Pulmonary artery endothelial cell (primary cell): Measurements from ENCODE around the gene AP3D1. TPM values are rescaled to one million over a fixed set of nuclear protein-coding genes. Genes with fewer than 3 reads are reported as not detected.
"Not testable (repeated sequence)": the region's sequence is repeated elsewhere in the genome, so short reads cannot be mapped to it uniquely, and the experiment has no call there.

ENCODE experiments used
- DNase-seq: peaks from one replicate; pipeline ENCODE4 v3.0.0-alpha.2; 2011; ENCODE audit warnings: low read depth, low spot score
- total RNA-seq: library from RNA; depleted of rRNA; stranded (reverse); fragments of >200 nt; gene quantifications from 2 replicates; pipeline ENCODE4 v1.2.3, GENCODE V29; 2014

AP3D1 gene
- total RNA-seq, 1 donor from 2014 or later, result 90.9 TPM

DNA sequence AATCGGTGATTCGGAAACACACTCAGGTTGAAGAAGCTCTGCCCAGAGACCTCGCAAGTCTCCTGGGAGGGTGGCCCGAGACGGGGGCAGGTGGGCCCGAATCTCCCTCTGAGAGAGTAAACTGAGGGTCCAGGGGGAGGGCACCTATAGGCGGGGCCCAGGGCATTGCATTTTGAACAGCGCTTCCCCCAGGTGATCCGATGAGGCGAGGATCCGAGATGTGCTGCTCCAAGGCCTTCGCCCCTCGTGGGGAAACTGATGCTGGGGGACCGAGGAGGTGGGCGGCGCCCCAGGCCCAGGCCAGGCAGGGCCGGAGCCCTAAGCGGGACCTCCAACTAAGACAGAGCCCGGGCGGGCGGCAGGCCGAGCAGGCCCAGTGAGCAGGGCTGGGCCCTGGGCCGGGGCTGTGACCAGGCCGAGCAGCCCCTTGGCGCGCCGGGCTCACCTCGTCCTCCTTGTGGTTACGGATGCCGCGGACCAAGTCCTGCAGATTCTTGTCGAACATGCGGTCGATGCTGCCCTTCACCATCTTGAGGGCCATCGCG lies 500 bp downstream of the AP3D1 start:
- no peak for DNase-seq

DNA sequence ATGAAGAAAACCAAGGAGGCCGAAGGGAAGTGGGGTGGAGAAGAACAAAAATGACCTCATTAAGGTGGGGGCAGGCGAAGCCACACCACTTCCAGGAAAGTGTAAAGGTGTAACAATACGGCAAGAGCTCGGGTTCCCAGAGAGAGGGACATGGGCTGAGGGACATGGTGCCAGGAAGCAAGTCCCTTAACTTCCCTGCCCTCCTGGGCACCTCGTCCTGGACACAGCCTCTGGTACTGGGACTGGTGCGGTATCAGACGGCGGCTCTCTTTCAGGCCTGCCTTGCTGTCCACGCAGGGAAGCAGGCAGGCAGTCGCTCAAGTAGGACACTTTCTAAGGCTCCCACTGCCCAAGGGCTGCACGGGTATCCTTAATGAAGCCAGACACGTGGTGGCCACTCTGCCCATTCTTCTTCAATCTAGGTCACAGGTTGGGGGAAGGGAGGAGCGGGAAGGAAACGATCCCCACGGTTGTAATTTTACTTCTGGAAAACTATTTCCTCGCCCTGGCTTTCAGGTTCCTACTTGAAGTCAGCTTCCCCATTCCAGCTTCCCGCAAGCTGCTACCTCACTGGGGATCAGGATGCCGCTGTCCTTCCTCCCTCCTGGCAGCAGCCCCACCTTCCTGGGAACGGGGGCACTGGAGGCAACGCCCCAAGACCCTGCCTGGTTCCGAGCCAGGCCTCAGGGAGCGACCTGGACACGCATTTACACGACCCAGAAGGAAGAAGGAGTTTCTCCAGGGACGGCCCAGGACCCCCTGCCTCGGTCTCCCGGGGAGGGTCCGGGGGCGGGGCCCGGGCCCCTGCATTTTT lies 1.2 kb downstream of the AP3D1 start:
- DNase-seq, result no peak

DNA sequence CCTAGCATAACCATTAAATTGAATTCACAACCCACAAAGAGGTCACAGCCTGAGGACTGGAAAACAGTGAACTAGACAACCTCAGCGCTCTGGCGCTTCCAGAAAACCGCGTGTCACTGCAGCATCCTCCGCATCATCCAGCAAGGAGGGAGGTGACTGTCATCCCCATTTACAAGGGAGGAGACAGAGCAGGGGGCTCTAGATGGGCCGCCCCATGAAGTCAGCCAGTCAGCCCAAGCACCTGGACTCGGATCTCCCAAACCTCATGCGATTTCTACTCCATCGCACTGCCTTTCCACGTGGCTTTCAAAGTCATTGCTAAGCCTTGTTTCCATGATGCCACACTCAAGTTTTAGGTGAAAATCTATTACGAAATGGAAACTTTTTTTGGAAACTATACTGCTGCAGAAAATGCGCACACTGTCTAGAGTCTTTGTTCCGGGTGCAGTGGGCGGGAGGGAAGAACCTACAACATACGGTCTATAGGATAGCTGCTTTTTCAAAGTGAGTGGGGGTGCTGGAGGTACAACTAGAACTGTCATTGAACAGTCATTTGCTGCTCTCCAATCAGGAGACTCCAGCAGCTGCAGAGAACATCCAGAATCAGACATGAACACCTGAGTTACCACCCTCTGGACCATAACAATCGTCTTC lies 2.8 kb downstream of the AP3D1 start:
- DNase-seq, result no peak

DNA sequence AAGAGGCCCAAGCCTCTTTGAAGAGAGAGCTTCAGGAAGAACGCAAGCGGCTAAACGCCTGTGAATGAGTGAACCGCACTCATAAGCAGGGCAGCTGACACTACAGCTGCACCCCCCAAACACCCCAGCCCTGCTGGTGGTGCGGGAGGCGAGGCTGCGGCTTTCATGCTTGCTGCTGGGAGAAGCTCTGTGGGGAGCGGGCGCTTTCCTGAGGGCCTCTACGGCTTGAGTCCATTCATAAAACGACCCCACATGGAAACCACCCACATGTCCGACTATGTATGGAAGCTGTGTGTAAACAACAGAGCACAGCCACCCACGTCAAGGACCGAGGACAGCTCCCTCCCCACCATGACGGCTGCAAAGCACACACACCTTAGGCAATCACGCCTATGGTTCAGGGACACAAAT lies 5.5 kb downstream of the AP3D1 start:
- DNase-seq, result no peak

DNA sequence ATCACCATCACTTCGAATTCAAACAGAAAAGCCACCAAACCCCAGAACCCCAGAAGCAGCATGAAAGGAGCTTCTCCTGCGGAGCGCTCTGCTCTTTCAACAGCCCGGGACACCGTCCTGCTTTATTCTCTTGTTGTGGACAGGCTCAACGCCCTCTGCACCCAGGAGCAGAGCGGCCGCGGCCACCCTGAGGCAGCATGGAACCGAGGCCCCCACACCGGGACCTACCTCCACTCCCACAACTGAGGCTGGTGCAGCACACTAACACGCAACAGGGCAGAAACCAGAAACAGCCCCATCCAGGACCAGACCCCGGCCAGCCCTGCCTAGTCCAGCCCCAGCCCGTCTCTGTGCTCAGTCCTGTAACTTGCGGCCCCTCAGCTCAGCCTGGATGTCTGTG lies 7.2 kb downstream of the AP3D1 start:
- no peak for DNase-seq

DNA sequence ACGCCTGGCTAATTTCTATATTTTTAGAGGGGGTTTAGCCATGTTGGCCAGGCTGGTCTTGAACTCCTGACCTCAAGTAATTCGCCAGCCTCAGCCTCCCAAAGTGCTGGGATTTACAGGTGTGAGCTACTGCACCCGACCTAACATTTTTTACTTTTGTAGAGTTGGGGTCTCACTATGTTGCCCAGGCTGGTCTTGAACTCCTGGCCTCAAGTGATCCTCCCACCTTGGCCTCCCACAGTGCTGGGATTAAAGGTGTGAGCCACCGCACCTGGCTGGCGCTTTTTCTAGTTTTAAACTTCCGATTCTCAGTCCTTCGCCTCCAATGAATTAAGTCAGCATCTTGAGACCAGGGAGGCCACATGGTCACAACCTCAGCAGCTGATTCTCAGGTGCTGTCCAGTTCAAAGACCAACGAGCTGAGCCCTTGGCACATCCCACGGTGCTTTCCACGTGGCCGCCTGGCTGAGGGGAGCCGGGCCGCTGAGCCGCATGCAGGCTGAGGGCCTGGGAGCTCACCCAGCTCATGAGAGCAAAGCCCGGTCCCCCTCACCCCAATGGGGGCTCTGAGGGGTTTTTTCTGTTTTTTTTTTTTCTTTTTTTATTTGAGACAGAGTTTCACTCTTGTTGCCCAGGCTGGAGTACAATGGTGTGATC lies 9.1 kb downstream of the AP3D1 start:
- no peak for DNase-seq

DNA sequence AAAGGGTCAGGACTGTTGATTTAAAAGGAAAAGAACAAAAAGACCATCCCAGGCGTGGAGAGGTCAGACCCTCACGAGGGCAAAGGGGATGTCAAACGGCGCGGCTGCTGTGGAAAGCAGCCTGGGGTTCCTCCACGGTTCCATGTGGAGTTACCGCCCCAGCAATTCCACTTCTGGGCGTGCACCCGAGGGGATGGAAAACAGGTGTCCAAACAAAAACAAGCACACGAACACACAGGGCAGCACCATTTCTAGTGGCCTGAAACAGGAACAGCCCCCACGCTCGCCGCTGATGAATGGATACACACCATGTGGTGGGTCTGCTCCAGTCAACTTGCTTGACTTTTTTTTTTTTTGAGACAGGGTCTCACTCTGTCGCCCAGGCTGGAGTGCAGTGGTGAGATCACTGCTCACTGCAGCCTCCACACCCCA lies 11.2 kb downstream of the AP3D1 start:
- DNase-seq, result no peak

DNA sequence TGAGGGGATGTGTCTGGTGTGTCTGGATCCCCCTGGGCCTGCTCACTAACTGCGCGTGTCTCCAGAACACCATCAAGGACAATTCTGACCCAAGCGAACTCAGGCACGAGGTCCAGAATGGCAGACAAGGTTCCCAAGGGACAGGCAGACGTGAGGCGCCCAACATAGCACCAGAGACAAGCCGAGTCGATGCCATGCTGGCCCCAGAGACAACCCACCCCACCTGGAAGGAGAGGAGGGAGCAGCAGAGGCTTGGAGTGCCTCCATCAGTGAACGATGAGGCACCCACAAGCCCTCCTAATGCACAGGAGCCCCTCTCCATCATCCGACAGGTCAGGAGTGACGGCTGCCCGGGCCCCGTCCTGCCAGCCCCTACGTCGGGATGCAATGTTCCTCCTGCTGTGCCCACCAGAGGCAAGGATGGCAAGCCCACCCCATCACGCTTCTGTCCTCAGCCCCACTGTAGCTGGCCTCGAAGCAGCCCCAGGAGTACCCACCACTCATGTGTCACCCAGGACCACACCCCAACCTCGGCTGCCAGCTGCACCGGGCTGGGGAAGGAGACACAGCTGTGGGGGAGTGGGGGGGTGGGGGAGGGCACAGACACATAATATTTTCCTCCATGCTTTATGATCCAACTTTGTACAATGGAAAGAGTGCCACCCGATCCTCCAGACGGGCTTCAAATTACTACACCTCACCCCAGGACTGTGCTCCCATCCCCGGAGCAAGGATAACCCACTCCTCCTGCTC lies 11.8 kb downstream of the AP3D1 start:
- no peak for DNase-seq

DNA sequence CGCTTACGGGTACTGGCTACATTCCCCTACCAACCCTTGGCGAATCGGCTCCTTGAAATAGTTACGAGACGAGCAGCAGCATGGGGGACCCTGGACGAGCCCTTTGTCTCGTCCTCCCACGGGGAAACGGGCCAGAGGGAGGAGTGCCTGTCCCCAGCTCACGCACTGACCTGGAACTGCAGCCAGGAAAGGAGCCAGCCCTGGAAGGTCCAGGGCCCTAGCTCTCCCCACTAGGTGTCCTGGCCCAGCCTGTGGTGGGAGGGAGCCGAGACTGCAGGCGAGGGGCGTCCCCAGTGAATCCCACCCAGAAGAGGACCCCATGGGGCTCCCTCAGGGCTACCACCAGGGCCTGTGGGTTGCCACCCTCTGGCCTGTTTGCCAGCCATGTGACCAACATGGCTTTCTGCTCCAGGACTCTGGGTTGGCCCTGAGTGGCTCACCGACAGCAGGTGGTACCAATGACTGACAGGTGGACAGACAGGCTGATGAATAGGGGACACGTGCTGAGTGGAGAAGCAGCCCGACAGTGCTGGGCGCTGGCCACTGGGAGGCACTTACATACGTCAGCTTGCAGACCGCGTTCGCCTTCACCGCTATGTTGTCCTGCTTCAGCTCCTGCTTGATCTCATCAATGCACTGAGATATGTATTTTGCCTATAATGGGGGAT lies 13.2 kb downstream of the AP3D1 start:
- DNase-seq, result no peak

DNA sequence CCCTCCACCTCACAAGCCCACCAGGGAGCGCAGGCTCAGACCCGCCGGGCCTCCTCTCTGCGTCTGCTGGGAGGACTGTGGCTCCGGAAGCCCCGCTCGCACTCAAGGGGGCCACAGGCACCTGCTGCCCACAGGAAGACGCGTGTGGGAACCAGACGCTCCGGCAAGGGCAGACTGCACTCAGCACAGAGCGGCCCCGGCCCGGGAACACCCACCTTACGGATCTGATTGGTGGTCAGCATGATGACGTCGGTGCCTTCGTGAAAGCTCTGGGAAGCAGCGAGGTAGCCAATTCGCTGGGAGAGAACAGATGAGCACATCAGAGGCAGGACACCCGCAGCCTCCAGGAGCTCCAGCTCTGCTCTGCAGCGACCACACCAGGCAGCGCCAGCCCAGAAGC lies 14.6 kb downstream of the AP3D1 start:
- DNase-seq, result no peak

DNA sequence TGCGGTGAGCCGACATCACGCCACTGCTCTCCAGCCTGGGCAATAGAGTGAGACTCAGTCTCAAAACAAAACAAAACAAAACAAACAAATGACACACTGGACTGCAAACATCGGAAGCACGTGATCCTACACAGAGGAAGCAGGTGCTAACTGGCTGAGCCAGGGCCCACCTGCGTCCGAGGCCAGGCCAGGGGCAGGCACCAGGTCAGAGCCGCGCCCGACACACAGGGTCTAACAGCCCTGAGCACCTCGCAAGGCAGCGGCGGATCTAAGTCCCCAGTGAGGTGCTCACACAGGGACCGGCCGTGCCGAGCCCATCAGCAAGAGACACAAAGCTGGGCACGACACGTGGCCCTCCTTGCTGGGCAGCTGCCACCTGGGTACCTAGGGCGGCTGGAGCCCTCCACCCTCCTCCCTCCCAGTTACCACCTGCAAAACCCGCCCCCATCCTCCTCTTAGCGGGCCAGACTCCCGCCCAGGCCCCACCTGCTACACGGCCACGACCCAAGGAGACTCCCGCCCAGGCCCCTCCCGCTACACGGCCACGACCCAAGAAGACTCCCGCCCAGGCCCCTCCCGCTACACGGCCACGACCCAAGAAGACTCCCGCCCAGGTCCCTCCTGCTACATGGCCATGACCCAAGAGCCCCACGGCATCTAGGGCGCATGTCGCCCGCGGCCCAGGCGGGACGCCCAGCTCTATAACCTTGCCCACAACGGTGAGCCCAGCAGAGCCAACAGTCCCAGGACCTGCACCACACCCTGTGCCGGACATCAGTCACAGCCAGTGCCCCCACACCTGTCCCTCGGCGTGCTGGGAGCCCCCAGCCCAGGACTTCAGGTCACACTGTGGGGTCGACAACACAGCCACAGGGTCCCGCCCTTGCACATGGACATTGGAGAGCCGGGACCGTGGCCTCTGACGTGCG lies 15.6 kb downstream of the AP3D1 start:
- DNase-seq, result no peak

DNA sequence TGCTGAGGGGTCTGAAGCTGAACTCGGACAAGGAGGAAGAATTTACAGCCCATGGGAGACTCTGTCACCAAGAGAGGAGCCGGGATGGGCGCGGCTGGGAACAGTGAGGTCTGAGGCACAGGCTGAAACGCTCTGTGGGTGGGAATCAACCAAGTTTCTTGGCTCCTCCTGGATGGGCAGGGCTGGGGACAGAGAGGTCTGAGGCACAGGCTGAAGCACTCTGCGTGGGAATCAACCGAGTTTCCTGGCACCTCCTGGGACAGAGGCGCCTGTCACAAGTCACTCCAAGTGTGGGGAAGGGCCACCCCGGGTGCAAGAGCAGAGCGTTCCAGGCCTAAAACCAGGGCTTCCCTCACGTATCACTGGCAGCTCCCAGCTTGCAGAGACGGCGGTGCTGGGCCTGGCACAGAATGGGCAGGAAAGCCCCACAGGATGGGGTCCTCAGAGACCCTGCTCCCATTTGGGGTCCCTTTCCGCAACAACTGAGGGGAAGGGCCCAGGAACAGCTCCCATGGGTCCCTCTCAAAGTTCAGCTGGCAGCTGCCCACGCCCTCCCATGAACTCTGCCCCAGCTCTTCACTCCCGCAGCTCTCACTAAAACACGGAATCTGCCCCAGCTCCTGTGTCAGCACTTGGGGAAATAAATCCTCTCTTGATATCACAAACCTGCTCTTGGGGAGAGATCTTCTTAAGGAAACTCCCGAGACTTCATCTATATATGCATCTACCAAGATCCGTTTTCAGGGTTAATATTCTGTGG lies 18.5 kb downstream of the AP3D1 start:
- no peak for DNase-seq

DNA sequence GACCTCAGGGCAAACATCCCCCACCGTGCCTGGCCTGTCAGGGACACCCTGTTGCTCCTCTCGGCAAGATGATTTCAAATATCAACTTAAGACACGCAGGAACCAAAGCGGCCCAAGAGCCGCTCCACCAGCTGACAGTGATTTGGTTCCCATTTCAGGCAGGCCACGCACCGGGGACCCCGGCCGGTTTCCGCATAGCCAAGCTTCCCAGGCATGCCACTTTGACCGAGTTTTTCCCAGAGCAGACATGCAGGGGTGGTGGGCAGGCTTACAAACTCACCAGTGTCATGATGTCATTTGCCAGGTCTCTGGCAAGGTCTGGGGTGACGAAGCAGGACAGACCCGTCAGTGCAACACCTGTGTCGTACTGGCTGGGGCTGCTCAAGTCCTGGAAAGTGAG lies 19.2 kb downstream of the AP3D1 start:
- no peak for DNase-seq

DNA sequence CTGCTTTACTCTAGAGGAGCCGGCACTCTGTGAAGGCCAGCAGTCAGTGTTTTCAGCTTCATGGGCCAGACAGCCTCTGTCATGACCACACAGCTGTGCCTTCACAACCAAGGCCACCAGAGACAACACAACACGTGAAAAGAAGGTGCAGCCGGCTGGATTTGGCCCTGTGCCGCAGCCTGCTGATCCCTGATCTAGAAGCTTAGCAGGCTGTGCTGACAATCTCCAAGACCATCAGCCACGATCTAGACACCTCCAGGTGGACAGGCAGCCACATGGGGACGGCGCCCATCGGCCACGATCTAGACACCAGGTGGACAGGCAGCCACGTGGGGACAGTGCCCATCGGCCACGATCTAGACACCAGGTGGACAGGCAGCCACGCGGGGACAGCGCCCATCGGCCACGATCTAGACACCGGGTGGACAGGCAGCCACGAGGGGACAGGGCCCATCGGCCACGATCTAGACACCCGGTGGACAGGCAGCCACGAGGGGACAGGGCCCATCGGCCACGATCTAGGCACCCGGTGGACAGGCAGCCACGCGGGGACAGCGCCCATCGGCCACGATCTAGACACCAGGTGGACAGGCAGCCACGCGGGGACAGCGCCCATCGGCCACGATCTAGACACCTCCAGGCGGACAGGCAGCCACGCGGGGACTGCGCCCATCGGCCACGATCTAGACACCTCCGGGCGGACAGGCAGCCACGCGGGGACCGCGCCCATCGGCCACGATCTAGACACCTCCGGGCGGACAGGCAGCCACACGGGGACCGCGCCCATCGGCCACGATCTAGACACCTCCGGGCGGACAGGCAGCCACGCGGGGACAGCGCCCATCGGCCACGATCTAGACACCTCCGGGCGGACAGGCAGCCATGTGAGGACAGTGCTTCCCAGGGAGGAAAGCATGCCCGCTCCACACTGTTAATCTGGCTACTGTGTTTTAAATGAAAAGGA lies 20.1 kb downstream of the AP3D1 start:
- not testable (repeated sequence) for DNase-seq

DNA sequence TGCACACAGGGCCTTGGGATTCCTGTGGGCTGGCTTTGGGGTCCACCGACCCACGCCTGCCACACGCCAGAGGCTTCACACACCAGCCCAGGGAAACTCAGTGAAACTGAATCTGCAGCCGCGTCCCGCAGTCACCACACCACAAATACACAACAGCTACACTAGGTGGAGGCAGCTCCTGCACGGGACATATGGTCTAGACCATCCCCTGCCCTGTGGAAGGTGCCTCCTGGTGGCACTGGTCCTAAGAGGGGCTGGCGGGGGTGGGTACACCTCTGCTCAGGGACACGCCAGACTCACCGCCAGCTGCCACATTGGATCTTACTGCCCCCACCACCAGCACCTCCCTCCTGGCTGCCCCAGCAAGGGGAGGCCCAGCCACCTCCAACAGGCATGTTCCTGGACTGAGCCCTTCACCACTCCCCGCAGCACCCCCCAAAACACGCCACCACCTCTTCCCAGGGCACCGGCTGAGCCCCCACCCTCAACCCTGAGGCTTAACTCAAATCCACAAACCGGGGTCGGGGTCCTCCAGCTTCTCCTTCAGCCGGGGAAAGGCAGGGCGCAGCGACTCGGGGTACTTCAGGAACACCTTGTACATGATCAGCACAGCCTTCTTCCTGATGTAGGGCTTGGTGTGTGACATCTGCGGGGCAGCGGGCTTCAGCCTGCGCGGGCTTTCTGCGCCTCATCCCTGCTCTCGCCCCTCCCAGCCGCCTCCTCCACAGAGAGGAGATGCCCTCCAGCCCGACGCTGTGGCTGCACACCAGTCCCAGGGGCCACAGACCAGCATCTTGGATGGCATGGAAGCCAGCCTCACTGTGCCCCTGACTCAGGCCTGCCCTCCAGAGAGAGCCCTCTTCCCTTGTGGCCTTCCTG lies 21.2 kb downstream of the AP3D1 start:
- no peak for DNase-seq

DNA sequence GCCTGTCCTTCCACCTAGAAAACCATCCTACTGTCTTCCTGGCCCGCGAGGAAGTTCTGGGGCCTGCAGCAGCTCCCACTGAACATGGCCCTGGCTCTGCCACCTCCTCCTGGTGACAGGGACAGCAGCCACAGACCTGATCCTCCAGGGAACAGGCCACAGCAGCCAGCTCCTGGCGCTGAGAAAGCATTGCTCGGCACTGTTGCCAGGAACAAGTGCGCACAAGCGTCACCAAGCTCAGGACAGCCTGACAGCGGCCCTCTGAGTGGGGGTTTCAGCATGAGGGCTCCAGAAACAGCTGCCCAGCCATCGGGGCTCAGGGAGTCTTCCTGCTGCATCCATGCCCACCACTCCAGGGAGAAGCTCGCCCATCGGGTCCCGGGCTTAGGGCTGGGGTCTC lies 21.9 kb downstream of the AP3D1 start:
- no peak for DNase-seq

DNA sequence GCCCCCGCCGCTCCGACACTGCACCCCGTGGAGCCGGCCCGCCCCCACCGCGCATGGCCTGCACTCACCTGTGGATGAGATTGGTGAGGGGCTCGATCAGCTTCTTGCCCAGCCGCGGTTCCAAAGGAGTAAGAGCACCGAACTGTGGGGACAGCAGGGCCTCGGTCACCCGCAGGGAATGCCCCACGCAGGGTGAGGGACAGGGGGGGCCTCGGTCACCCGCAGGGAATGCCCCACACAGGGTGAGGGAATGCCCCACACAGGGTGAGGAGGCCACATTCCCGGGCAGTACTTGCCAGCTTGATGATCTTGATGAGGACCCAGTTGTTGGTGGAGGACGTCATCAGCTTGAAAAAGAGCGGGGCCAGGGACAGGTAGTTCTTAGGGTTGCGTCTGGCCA lies 22.3 kb downstream of the AP3D1 start:
- no peak for DNase-seq
